Peyer's patch (tissue), 4 donors: ENCODE measurements around the gene ENOX2.

Experiments used
- CTCF ChIP-seq, 6 experiments: fragments of 450-650 bp in 4 of 6; fragments of 200-600 bp in 2 of 6; sonication (generic) in 1 of 6; IDR thresholded peaks; one replicate each; pipeline ENCODE4 v1.5.1; 2017 to 2019; ENCODE audit warnings: antibody characterized with exemption in 6 of 6, mild to moderate bottlenecking in 3 of 6, moderate library complexity in 1 of 6
- POLR2A ChIP-seq, 2 donors: fragments of 450-650 bp; IDR thresholded peaks; one replicate each; pipeline ENCODE4 v1.5.1; 2017; ENCODE audit warnings: antibody characterized with exemption in 2 of 2, mild to moderate bottlenecking in 2 of 2, moderate library complexity in 2 of 2

GRCh38 chrX:130772105-130772775 is 130.8 kb downstream of the ENOX2 start:
- no peak for TF ChIP-seq CTCF (IDR thresholded peaks at IDR 0.05)
- no peak for TF ChIP-seq POLR2A (IDR thresholded peaks at IDR 0.05)
